NK-92 treated with Interleukin-12 subunit alpha and Interleukin-12 subunit beta, amount 100 ng/mL, for 24 hours (cell line): ENCODE measurements around the gene MYOCOS.
"Not testable (repeated sequence)": the region's sequence is repeated elsewhere in the genome, so short reads cannot be mapped to it uniquely, and the experiment has no call there.

ENCODE experiments used
- DNase-seq: peaks from one replicate; lab custom pipeline; 2025; lab: John Stamatoyannopoulos, UW

MYOCOS gene

GRCh38 chr1:171625225-171625624, 3.2 kb downstream of the MYOCOS start:
- no peak for DNase-seq

GRCh38 chr1:171627020-171627419, 5.0 kb downstream of the MYOCOS start:
- no peak for DNase-seq

DNA sequence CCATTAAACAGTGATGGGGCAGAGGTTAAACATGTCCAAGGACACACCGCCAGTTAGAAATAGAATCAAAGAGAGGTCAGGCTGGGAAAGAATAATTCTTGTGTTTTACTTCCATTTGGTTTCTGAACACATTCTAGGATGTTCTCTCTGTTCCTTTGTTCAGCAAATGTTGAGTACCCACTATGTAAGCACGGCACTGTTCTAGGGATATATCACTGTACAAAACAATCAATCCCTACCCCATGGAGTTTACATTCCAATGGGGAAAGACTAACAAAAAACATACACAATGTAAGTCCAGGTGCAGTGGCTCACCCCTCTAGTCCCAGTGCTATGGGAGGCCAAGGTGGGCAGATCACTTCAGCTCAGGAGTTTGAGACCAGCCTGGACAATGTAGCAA, 6.2 kb downstream of the MYOCOS start:
- DNase-seq: no peak

DNA sequence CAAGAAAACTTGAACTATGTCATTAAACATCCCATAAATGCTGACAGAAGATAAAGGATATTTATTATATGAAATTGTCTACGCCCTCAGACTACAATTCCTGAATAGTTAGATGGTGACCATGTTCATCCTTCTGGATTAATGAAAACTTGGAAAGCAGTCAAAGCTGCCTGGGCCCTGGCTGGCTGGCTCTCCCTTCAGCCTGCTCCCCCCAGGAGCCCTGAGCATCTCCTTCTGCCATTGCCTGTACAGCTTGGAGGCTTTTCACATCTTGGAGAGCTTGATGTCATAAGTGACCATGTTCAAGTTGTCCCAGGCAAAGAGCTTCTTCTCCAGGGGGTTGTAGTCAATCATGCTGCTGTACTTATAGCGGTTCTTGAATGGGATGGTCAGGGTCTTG, 13.6 kb downstream of the MYOCOS start:
- DNase-seq: no peak

GRCh38 chr1:171636141-171636540, 14.1 kb downstream of the MYOCOS start:
- no peak for DNase-seq

DNA sequence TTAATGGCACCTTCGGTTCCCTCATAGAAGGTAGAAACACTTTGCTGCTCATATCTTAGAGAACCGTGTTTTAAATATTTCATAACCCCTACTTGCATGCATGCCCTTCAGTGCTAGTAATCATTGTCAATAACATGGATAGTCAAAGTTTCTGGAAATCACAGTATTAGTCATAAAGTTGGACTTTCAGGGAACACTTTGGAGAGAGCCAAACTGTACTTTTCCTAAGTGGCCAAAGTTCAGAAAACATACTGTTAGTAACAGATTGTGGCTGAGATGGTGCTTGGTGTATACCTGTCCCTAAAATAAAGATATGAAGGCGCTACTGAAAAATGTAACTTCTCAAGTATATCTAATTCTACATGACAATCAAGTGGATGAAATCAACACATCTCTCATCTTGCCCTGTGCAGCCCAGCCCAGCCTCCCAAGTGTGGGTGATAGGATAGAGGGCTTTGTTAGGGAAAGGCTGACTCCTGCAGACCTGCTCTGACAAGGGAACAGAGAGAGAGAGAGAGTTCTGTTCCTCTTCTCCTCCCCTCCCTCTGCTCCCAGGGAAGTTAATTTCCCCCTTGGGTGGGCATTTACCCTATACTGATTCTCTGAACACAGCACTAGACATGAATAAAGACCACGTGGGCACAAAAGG, 16.0 kb downstream of the MYOCOS start:
- DNase-seq: no peak

DNA sequence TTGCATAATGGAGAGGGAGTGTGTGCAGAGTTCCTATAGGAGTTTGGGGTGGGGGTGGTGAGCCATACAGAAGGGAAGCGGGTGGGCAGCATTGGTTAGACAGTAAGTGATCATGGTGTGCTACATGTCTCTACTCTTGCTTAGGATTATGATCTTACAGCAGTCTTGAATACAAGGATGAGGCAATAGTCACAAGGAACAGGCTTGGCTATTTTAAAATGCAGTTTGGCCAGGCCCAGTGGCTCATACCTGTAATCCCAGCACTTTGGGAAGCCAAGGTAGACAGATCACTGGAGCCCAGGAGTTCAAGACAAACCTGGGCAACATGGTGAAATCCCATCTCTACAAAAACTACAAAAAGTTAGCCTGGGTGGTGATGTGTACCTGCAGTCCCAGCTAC, 18.2 kb downstream of the MYOCOS start:
- no peak for DNase-seq

DNA sequence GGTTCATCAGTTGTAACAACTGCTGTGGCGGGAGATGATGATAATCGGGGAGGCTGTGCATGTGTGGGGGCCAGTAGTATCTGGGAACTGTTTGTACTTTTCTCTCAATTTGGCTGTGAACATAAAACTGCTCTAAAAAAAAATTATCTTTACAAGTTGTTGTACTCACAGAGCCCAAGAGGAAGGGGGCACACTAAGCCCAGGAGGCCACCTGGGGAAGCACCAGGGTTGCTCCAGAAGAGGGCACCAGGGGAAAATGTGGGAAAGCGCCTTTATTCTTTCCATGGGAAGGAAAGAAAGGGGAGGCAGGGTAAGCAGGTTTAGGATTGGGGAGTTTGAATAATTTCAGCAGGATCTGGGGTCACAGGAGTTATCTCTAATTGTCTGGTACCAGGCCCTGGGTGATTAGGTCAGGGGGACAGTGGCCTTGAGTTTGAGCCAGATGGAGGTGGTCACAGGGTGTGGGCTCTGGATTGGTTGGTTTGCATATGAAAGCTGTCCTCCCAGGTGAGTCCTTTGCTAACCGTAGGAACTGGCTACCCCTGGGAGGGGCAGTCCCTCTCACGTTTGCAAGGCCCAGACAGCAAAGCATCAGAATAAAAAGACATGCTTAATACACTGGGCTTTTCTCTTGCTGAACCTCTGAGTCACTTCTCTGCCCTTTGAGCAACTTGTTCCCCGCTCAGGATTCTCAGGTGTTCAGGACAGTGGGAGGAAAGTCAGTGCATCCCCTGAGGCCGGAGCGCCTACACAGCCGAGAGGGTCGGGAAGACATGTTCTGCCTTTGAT, 19.2 kb downstream of the MYOCOS start:
- DNase-seq: no peak

DNA sequence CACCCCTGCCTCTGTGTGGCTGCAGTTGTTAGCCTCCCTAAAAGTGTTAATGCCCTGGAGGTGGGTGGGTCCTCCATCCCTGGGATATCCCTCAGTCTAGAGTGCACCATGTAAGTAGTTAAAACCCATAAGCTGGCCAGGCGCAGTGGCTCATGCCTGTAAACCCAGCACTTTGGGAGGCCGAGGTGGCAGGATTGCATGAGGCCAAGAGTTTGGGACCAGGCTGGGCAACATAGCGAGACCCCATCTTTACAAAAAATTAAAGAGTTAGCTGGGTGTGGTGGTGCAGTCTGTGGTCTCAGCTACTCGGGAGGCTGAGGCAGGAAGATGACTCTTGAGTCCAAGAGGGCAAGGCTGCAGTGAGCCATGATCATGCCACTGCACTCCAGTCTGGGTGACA, 20.2 kb downstream of the MYOCOS start:
- no peak for DNase-seq

- DNase-seq: no peak
Measured at GRCh38 chr1:171643156-171643555, 21.1 kb downstream of the MYOCOS start.

GRCh38 chr1:171644805-171645483, 22.9 kb downstream of the MYOCOS start:
- DNase-seq: peak; percentile 24

DNA sequence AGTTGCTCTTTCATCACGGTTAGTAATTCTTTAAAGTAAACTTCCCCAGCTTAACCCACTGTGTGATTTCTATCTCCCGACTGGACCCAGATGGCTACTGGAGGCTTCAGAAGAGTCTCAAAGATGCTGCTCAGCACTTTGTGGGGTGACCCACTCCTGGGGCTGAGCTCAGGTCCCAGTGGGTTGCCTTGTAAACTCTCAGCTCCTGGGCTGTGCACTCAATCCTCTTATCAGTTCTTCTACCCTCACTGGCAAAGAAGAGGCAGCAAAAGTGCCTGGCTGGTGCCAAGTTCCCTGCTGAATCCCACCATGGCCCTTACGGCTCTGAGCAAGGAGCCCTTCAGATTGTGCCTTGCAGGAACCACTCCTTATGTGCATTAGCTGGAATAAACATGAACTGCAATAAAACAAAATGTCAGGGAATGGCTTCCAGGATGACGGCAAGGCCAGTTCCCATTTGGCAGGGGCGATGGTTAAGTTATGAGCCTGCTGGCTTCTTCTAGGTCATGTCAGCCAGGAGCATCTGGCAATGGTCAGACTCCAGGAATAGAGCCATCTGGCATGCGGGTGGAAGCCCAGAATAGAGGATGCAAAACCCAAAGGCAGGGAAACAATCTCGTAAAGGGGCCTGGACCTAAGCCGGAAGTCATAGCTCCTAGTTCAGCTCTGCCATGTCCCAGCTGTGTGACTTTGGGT, 23.7 kb downstream of the MYOCOS start:
- no peak for DNase-seq

DNA sequence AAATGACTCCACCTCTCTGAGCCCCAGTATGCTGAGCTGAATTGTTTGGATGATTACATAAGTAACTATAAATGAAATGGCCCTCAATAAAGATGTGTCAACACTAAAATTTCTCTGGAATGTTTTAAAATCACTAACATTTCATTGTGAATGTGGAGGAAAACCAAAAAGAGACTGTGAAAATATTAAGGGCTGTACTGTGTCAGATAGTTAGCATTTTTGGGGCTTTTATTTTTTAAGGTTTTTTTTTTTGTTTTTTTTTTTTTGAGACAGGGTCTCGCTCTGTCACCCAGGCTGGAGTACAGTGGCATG, 24.2 kb downstream of the MYOCOS start:
- DNase-seq: no peak

- DNase-seq: no peak
Measured at GRCh38 chr1:171652234-171652822, 30.3 kb downstream of the MYOCOS start, which contains the start of gene MYOC. MYOC (minus strand) TSS chr1:171652688; CDS start chr1:171652611, 77 bp downstream.

DNA sequence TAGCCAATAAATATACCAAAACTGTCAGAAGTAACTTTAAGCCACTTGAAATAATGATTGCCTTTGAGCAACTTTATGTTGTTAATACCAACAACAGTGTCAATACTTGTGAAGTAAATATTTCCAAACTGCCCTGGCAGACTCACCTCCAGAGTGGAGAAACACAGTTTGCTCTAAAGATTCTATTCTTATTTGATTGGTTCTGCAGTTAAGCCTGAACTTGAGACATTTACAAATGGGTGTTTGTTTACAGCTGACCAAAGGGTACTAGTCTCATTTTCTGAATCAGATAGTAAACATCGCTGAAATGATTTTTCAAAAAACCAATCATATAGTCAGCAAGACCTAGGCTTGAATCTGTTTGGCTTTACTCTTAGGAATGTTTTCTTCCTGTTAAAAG, 31.8 kb downstream of the MYOCOS start:
- DNase-seq: no peak

- DNase-seq: no peak
Measured at GRCh38 chr1:171654201-171654941, 32.3 kb downstream of the MYOCOS start.

GRCh38 chr1:171654942-171655745, 33.1 kb downstream of the MYOCOS start:
- peak; percentile 15 for DNase-seq

- no peak for DNase-seq
Measured at GRCh38 chr1:171655746-171656116, 33.7 kb downstream of the MYOCOS start.

GRCh38 chr1:171656206-171656605, 34.2 kb downstream of the MYOCOS start:
- not testable (repeated sequence) for DNase-seq

GRCh38 chr1:171661076-171661650, 39.1 kb downstream of the MYOCOS start:
- DNase-seq: no peak
